CD4-positive, alpha-beta memory T cell (primary cell): ENCODE results near the gene SARM1. TPM values are rescaled to one million over a fixed set of nuclear protein-coding genes. Genes with fewer than 3 reads are reported as not detected.

ENCODE experiments used
- CTCF ChIA-PET: fragments of 350-600 bp; sonication (Branson Sonifier 250); formaldehyde crosslinking; loops from one replicate; lab custom pipeline; 2021; ENCODE audit warnings: inconsistent platforms; ENCODE audit not compliant: partially characterized antibody; lab: Charles Lee
- POLR2A ChIA-PET: fragments of 350-600 bp; sonication (Branson Sonifier 250); formaldehyde crosslinking; loops from one replicate; lab custom pipeline; 2021; ENCODE audit not compliant: partially characterized antibody; lab: Charles Lee
- DNase-seq, 5 donors: peaks; one replicate each; pipeline versions ENCODE4 v3.0.0 to v3.0.0-alpha.2; 2020 to 2022; ENCODE audit warnings: mixed read lengths in 1 of 5
- H3K27ac ChIP-seq: one replicate; pipeline ENCODE4 v1.7.0; 2013; ENCODE audit warnings: low read depth, low read length
- H3K27me3 ChIP-seq: 2 replicates; pipeline ENCODE4 v1.7.0; 2013; ENCODE audit warnings: mild to moderate bottlenecking, low read length, moderate library complexity; ENCODE audit not compliant: insufficient read depth
- H3K36me3 ChIP-seq: 2 replicates; pipeline ENCODE4 v1.7.0; 2013; ENCODE audit warnings: mild to moderate bottlenecking, low read length, moderate library complexity; ENCODE audit not compliant: insufficient read depth
- H3K4me1 ChIP-seq: 2 replicates; pipeline ENCODE4 v1.7.0; 2013; ENCODE audit warnings: mild to moderate bottlenecking, low read length, moderate library complexity; ENCODE audit not compliant: insufficient read depth
- H3K4me3 ChIP-seq, 2 donors: one replicate each; pipeline ENCODE4 v1.7.0; 2013; ENCODE audit warnings: low read length in 2 of 2, mild to moderate bottlenecking in 1 of 2
- H3K9me3 ChIP-seq, 2 donors: one replicate each; pipeline ENCODE4 v1.7.0; 2013; ENCODE audit warnings: low read length in 2 of 2, control low read depth in 1 of 2; ENCODE audit not compliant: control insufficient read depth in 1 of 2
- H3K27ac Mint-ChIP-seq, 7 donors: one replicate each; pipeline ENCODE4 v1.8.0; 2020 to 2021; ENCODE audit warnings: mixed read lengths in 7 of 7, mild to moderate bottlenecking in 6 of 7, inconsistent platforms in 3 of 7, moderate library complexity in 3 of 7
- H3K27me3 Mint-ChIP-seq, 2 donors: one replicate each; pipeline ENCODE4 v1.8.0; 2020 to 2021; ENCODE audit warnings: mixed read lengths in 2 of 2
- H3K36me3 Mint-ChIP-seq, 2 donors: one replicate each; pipeline ENCODE4 v1.8.0; 2020 to 2021; ENCODE audit warnings: mixed read lengths in 2 of 2, inconsistent platforms in 1 of 2, mild to moderate bottlenecking in 1 of 2
- H3K4me1 Mint-ChIP-seq, 4 donors: one replicate each; pipeline ENCODE4 v1.8.0; 2020 to 2021; ENCODE audit warnings: mixed read lengths in 4 of 4, mild to moderate bottlenecking in 1 of 4
- H3K4me3 Mint-ChIP-seq, 8 donors: one replicate each; pipeline ENCODE4 v1.8.0; 2020 to 2021; ENCODE audit warnings: mixed read lengths in 8 of 8, mild to moderate bottlenecking in 7 of 8, moderate library complexity in 6 of 8, inconsistent platforms in 3 of 8
- H3K9me3 Mint-ChIP-seq, 8 donors: one replicate each; pipeline ENCODE4 v1.8.0; 2020 to 2021; ENCODE audit warnings: mixed read lengths in 8 of 8, mild to moderate bottlenecking in 5 of 8, inconsistent platforms in 3 of 8, moderate library complexity in 1 of 8
- intact Hi-C: fragments of 100-400 bp; cut with micrococcal nuclease; formaldehyde crosslinking; loops from one replicate; pipeline ENCODE4 v1.15.1; 2023
- polyA plus RNA-seq, 2 donors: library from polyadenylated mRNA; unstranded; fragments of 300-500 nt; fragmentation: Illumina TruSeq; gene quantifications; one replicate each; pipeline ENCODE4 v1.2.3, GENCODE V29; 2021
- total RNA-seq, 2 experiments: library from RNA; stranded (reverse); gene quantifications; one replicate each; pipeline ENCODE4 v1.2.3, GENCODE V29; 2021

The SARM1 gene
- total and polyA plus RNA-seq, 4 experiments from 2014 or later: 7.3 to 40.3 (median 23.6) TPM

GRCh38 chr17:28370744-28371103 lies 770 bp upstream of the SARM1 start:
- Mint-ChIP-seq H3K9me3 (no peaks in the 10 kb centered on the region), H3K4me1 (peaks cover 13 to 29% (median 17%) of the 10 kb centered on the region in 4 donors), H3K27ac (peak overlapping the region; percentile 88 to 99 (median 97)), H3K36me3 (peaks cover 3% of the 10 kb centered on the region in 2 donors), H3K4me3 (peak overlapping the region; percentile 91 to 100 (median 96)), H3K27me3 (no peaks in the 10 kb centered on the region)
- no peak for DNase-seq
- Histone ChIP-seq H3K36me3 (no peaks in the 10 kb centered on the region), H3K9me3 (no peaks in the 10 kb centered on the region), H3K4me3 (no peak overlapping the region), H3K27me3 (no peaks in the 10 kb centered on the region), H3K4me1 (peaks cover 14% of the 10 kb centered on the region), H3K27ac (peak overlapping the region; percentile 85)
- intact Hi-C loops: loop anchor here (1.0 kb wide), 4 partner anchors 13 to 51 kb away; partner anchors contain the start of genes IFT20, POLDIP2, TMEM97 and TNFAIP1
- POLR2A ChIA-PET: interaction anchor here (0.9 to 6.5 kb wide), 5 partner anchors 13 to 36 kb away, joined by 3 to 62 read pairs (median 15); partner anchors contain the start of genes IFT20, POLDIP2 and TNFAIP1
- CTCF ChIA-PET: interaction anchor here (0.9 to 2.3 kb wide), 5 partner anchors 10 to 46 kb away, joined by 3 to 6 read pairs (median 3); no protein-coding TSS in a partner anchor

- Mint-ChIP-seq H3K27ac (peak overlapping the region in 5 of 7 donors; percentile 22 to 93 (median 66)), H3K27me3 (no peaks in the 10 kb centered on the region), H3K4me1 (peaks cover 13 to 29% (median 17%) of the 10 kb centered on the region in 4 donors), H3K36me3 (peaks cover 3% of the 10 kb centered on the region in 2 donors), H3K4me3 (peak overlapping the region; percentile 72 to 91 (median 74)), H3K9me3 (no peaks in the 10 kb centered on the region)
- peaks cover 14% of the 10 kb centered on the region for H3K4me1 ChIP-seq
- ChIA-PET POLR2A (interaction anchor here (0.7 to 6.5 kb wide), 6 partner anchors 11 to 53 kb away, joined by 3 to 62 read pairs (median 10); partner anchors contain the start of genes IFT20, POLDIP2 and TNFAIP1), CTCF (no interaction called here)
- peak overlapping the region in 1 of 2 donors; percentile 81 for H3K4me3 ChIP-seq
- intact Hi-C loops: no loop called here
- H3K27ac ChIP-seq: peak overlapping the region; percentile 85
- no peak for DNase-seq
- H3K9me3 ChIP-seq: no peaks in the 10 kb centered on the region
- no peaks in the 10 kb centered on the region for H3K36me3 ChIP-seq
- H3K27me3 ChIP-seq: no peaks in the 10 kb centered on the region
These were observed 880 bp downstream of the SARM1 start for GRCh38 chr17:28372203-28372944.

GRCh38 chr17:28372945-28373274 lies 1.4 kb downstream of the SARM1 start:
- H3K27ac ChIP-seq: peak overlapping the region; percentile 85
- no peaks in the 10 kb centered on the region for H3K27me3 ChIP-seq
- peak overlapping the region; percentile 60 to 91 (median 74) for H3K4me3 Mint-ChIP-seq
- CTCF ChIA-PET: no interaction called here
- peaks cover 13 to 29% (median 17%) of the 10 kb centered on the region in 4 donors for H3K4me1 Mint-ChIP-seq
- peak overlapping the region in 3 of 7 donors; percentile 21 to 93 (median 41) for H3K27ac Mint-ChIP-seq
- POLR2A ChIA-PET: interaction anchor here (0.7 to 3.9 kb wide), 4 partner anchors 11 to 38 kb away, joined by 3 to 41 read pairs (median 10); partner anchors contain the start of genes IFT20, POLDIP2 and TNFAIP1
- H3K27me3 Mint-ChIP-seq: no peaks in the 10 kb centered on the region
- H3K9me3 ChIP-seq: no peaks in the 10 kb centered on the region
- peaks cover 14% of the 10 kb centered on the region for H3K4me1 ChIP-seq
- intact Hi-C loops: no loop called here
- peak overlapping the region in 1 of 2 donors; percentile 81 for H3K4me3 ChIP-seq
- no peaks in the 10 kb centered on the region for H3K36me3 ChIP-seq
- no peaks in the 10 kb centered on the region for H3K9me3 Mint-ChIP-seq
- H3K36me3 Mint-ChIP-seq: peaks cover 3% of the 10 kb centered on the region in 2 donors
- no peak for DNase-seq

GRCh38 chr17:28379814-28380801 lies 8.6 kb downstream of the SARM1 start:
- CTCF ChIA-PET: interaction anchor here (1.0 to 1.1 kb wide), 2 partner anchors 36 to 60 kb away, joined by 3 read pairs; no protein-coding TSS in a partner anchor

GRCh38 chr17:28381141-28381825 lies 9.8 kb downstream of the SARM1 start:
- H3K27ac ChIP-seq: no peak overlapping the region
- H3K27me3 Mint-ChIP-seq: peaks cover 0 to 2% of the 10 kb centered on the region in 2 donors
- no peaks in the 10 kb centered on the region for H3K9me3 ChIP-seq
- intact Hi-C loops: no loop called here
- no peak for DNase-seq
- H3K36me3 Mint-ChIP-seq: peaks cover 4 to 13% of the 10 kb centered on the region in 2 donors
- no peak overlapping the region for H3K4me3 ChIP-seq
- no peak overlapping the region for H3K27ac Mint-ChIP-seq
- peaks cover 22% of the 10 kb centered on the region for H3K4me1 ChIP-seq
- ChIA-PET CTCF (no interaction called here), POLR2A (interaction anchor here (5.2 kb wide), 1 partner anchor 9 kb away, joined by 41 read pairs; the partner anchor contains the start of gene SARM1)
- no peaks in the 10 kb centered on the region for H3K9me3 Mint-ChIP-seq
- H3K36me3 ChIP-seq: no peaks in the 10 kb centered on the region
- H3K4me1 Mint-ChIP-seq: peaks cover 19 to 36% (median 26%) of the 10 kb centered on the region in 4 donors
- no peaks in the 10 kb centered on the region for H3K27me3 ChIP-seq
- peak overlapping the region in 7 of 8 donors; percentile 17 to 64 (median 34) for H3K4me3 Mint-ChIP-seq

More at GRCh38 chr17:28379814-28380801, 8.6 kb downstream of the SARM1 start:
- no peak for DNase-seq
- no peaks in the 10 kb centered on the region for H3K9me3 ChIP-seq
- peaks cover 15 to 28% (median 19%) of the 10 kb centered on the region in 4 donors for H3K4me1 Mint-ChIP-seq
- H3K27ac Mint-ChIP-seq: peak overlapping the region in 1 of 7 donors; percentile 66
- peaks cover 4 to 9% of the 10 kb centered on the region in 2 donors for H3K36me3 Mint-ChIP-seq
- no peaks in the 10 kb centered on the region for H3K9me3 Mint-ChIP-seq
- no peak overlapping the region for H3K4me3 Mint-ChIP-seq
- intact Hi-C loops: no loop called here
- no peaks in the 10 kb centered on the region for H3K27me3 ChIP-seq
- H3K27me3 Mint-ChIP-seq: peaks cover 0 to 2% of the 10 kb centered on the region in 2 donors
- no peak overlapping the region for H3K27ac ChIP-seq
- H3K4me1 ChIP-seq: peaks cover 12% of the 10 kb centered on the region
- POLR2A ChIA-PET: no interaction called here
- H3K4me3 ChIP-seq: no peak overlapping the region
- no peaks in the 10 kb centered on the region for H3K36me3 ChIP-seq
